KMS-11 (cell line): ENCODE data around the gene CFAP74.
"Not testable (repeated sequence)": the region's sequence is repeated elsewhere in the genome, so short reads cannot be mapped to it uniquely, and the experiment has no call there.

Experiments used
- H2AFZ ChIP-seq: fragments of 200-600 bp; sonication (generic); 2 replicates; pipeline ENCODE4 v1.6.1; 2016; ENCODE audit warnings: antibody characterized with exemption, mixed run types, low read depth
- H3K27ac ChIP-seq: fragments of 200-600 bp; sonication (generic); 2 replicates; pipeline ENCODE4 v1.6.1; 2016; ENCODE audit warnings: mild to moderate bottlenecking, mixed run types
- H3K27me3 ChIP-seq: fragments of 200-600 bp; sonication (generic); 2 replicates; pipeline ENCODE4 v1.6.1; 2017; ENCODE audit warnings: mild to moderate bottlenecking, low read depth, mixed run types, moderate library complexity; ENCODE audit not compliant: insufficient read depth
- H3K36me3 ChIP-seq: fragments of 200-600 bp; sonication (generic); 2 replicates; pipeline ENCODE4 v1.6.1; 2017; ENCODE audit warnings: mild to moderate bottlenecking, mixed run types; ENCODE audit not compliant: insufficient read depth
- H3K4me1 ChIP-seq: fragments of 200-600 bp; sonication (generic); 2 replicates; pipeline ENCODE4 v1.6.1; 2016; ENCODE audit warnings: mild to moderate bottlenecking, low read depth, mixed run types; ENCODE audit not compliant: poor library complexity, severe bottlenecking
- H3K4me2 ChIP-seq: fragments of 200-600 bp; sonication (generic); 2 replicates; pipeline ENCODE4 v1.7.0; 2016; ENCODE audit warnings: mild to moderate bottlenecking, mixed run types
- H3K4me3 ChIP-seq: fragments of 200-600 bp; sonication (generic); IDR thresholded peaks from 2 replicates; pipeline ENCODE4 v1.6.1; 2017; ENCODE audit warnings: low read depth, low read length, mixed read lengths; ENCODE audit not compliant: insufficient read depth
- H3K79me2 ChIP-seq: fragments of 200-600 bp; sonication (generic); 2 replicates; pipeline ENCODE4 v1.6.1; 2016; ENCODE audit warnings: low read depth, mixed run types; ENCODE audit not compliant: insufficient read depth
- H3K9ac ChIP-seq: fragments of 200-600 bp; sonication (generic); 2 replicates; pipeline ENCODE4 v1.6.1; 2016; ENCODE audit warnings: mild to moderate bottlenecking, mixed run types
- H4K20me1 ChIP-seq: fragments of 200-600 bp; sonication (generic); 2 replicates; pipeline ENCODE4 v1.6.1; 2016; ENCODE audit warnings: mild to moderate bottlenecking, mixed run types; ENCODE audit not compliant: insufficient read depth
- TF ChIP-seq, protein P1 (sequence below): fragments of 200-600 bp; sonication (generic); conservative IDR thresholded peaks from 2 replicates; pipeline ENCODE4 v1.6.1; 2017; ENCODE audit warnings: low read depth, mild to moderate bottlenecking, antibody characterized with exemption, low read length, moderate library complexity, mixed read lengths

CFAP74 gene

DNA sequence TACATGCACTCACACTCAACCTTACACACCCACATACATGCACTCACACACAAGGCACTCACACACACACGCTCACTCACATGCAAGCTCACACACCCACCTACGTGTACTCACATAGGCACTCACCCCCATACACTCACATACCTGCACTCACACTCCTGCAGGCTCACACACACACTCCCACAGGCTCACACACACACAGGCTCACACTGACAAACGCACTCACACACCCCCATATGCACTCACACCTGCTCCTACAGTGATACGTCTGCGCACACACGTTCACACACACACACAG, 65.4 kb downstream of the CFAP74 start:
- Histone ChIP-seq H4K20me1 (no peaks in the 10 kb centered on the region), H3K4me2 (no peak overlapping the region), H3K27ac (no peak overlapping the region), H3K36me3 (no peaks in the 10 kb centered on the region), H3K79me2 (no peaks in the 10 kb centered on the region), H3K4me3 (no peak overlapping the region), H3K27me3 (peaks cover 76% of the 10 kb centered on the region), H2AFZ (no peak overlapping the region), H3K9ac (no peak overlapping the region), H3K4me1 (no peaks in the 10 kb centered on the region)
- TF ChIP-seq, protein P1, sequence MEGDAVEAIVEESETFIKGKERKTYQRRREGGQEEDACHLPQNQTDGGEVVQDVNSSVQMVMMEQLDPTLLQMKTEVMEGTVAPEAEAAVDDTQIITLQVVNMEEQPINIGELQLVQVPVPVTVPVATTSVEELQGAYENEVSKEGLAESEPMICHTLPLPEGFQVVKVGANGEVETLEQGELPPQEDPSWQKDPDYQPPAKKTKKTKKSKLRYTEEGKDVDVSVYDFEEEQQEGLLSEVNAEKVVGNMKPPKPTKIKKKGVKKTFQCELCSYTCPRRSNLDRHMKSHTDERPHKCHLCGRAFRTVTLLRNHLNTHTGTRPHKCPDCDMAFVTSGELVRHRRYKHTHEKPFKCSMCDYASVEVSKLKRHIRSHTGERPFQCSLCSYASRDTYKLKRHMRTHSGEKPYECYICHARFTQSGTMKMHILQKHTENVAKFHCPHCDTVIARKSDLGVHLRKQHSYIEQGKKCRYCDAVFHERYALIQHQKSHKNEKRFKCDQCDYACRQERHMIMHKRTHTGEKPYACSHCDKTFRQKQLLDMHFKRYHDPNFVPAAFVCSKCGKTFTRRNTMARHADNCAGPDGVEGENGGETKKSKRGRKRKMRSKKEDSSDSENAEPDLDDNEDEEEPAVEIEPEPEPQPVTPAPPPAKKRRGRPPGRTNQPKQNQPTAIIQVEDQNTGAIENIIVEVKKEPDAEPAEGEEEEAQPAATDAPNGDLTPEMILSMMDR: no peak

DNA sequence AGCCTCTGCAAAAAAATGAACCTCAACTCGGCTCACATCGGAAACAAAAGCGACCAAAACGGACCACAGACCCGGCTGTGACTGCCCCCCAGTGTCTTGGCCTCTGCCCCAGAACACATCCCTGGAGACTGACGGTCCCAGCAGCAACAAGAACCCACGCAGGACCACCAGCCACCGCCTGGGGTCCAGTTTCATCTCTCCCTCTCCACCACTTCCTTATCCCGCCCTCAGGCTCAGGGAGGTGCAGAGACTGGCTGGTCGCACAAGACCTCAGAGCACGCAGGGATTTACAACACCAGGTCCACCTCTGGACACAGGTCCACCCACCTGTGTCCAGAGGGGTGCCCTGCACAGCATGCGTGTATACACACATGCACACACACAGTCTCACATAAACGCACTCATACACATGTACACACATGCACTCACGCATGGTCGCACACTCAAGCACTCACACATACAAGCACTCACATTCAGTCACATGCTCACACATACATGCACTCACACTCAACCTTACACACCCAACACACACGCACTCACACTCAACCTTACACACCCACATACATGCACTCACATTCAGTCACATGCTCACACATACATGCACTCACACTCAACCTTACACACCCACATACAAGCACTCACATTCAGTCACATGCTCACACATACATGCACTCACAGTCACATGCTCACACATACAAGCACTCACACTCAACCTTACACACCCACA, 65.9 kb downstream of the CFAP74 start:
- no peaks in the 10 kb centered on the region for H3K36me3 ChIP-seq
- no peak overlapping the region for H3K4me3 ChIP-seq
- H4K20me1 ChIP-seq: no peaks in the 10 kb centered on the region
- H3K9ac ChIP-seq: no peak overlapping the region
- TF ChIP-seq, protein P1: no peak
- H3K79me2 ChIP-seq: no peaks in the 10 kb centered on the region
- H3K4me1 ChIP-seq: no peaks in the 10 kb centered on the region
- no peak overlapping the region for H3K4me2 ChIP-seq
- H3K27me3 ChIP-seq: peaks cover 75% of the 10 kb centered on the region
- H3K27ac ChIP-seq: no peak overlapping the region
- H2AFZ ChIP-seq: no peak overlapping the region

DNA sequence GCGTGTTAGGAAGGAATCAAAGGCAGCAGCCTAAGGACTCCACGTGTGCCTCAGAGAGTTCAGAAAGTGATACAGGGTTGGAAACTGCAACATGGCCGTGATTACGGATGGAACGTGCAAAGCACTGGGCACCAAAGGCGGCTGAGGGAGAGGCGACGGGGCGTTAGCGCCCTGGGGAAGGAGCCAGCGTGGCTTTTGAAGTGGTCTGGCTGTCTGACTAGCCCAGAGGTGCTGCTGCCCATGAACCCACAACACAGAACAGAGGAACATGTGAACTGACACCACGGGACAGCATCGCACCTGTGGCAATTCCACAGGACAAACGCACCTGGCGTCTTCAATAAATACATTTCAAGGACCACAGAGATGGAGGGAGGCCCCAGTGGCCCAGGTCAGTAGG, 66.5 kb downstream of the CFAP74 start:
- Histone ChIP-seq H3K4me1 (no peaks in the 10 kb centered on the region), H3K9ac (no peak overlapping the region), H3K27ac (no peak overlapping the region), H3K4me3 (no peak overlapping the region), H3K4me2 (no peak overlapping the region), H3K27me3 (peaks cover 75% of the 10 kb centered on the region), H3K79me2 (no peaks in the 10 kb centered on the region), H4K20me1 (no peaks in the 10 kb centered on the region), H3K36me3 (no peaks in the 10 kb centered on the region), H2AFZ (no peak overlapping the region)
- TF ChIP-seq, protein P1: no peak

DNA sequence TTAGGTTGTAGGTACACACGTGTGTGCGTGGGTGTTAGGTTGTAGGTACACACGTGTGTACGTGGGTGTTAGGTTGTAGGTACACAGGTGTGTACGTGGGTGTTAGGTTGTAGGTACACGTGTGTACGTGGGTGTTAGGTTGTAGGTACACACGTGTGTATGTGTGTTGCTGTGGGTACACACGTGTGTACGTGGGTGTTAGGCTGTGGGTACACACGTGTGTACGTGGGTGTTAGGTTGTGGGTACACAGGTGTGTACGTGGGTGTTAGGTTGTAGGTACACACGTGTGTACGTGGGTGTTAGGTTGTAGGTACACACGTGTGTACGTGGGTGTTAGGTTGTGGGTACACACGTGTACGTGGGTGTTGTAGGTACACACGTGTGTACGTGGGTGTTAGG, 68.7 kb downstream of the CFAP74 start:
- not testable (repeated sequence) for H3K27ac ChIP-seq, H4K20me1 ChIP-seq, H3K36me3 ChIP-seq, H3K4me1 ChIP-seq, H2AFZ ChIP-seq, H3K4me2 ChIP-seq, H3K9ac ChIP-seq, H3K4me3 ChIP-seq, H3K79me2 ChIP-seq
- peaks cover 62% of the 10 kb centered on the region for H3K27me3 ChIP-seq

DNA sequence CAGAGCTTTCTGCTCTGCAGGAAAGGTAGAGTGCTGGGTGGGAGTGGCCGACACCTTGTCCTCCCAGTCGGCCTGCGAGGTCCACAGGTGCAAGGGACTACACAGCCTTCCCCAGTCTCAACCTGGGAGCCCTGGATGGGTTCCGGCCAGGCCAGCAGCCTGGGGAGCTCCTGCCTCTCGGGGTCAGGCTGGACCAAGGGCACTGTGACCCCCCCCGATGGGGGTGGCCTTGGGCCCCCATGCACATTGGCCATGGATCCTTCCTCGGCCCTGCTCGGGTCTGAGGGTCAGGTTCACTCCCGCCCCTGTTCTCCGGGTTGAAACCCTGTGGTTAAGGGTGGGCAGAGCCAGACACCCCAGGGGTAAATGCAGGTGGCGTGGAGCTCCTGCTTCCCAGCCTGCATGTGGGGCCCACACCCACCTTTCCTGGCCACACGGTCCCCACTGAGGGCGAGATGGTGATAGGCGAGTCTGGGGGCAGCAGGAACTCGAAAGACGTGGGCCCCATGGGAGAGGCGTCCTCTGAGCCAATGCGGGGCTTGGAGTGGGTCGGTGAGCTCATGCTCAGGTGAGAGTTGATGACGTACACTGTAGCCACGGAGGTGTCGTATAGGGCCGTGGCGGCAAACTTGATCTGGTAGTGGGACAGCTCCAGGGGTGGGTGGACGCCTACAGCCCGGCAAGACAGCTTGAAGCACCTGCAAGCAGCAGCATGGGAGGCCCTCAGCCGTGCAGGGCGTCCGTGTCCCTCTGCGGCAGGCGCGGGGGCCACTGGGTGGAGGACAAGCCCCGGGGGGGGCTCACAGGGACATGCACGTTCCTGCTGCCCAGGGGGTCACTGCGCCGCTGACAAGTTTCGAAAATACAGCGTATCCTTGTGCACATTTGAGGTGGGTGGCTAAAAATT, 73.7 kb downstream of the CFAP74 start:
- H3K4me1 ChIP-seq: no peaks in the 10 kb centered on the region
- no peak overlapping the region for H3K4me2 ChIP-seq
- peaks cover 56% of the 10 kb centered on the region for H3K27me3 ChIP-seq

More for the DNA sequence above, 73.7 kb downstream of the CFAP74 start:
- no peaks in the 10 kb centered on the region for H3K36me3 ChIP-seq
- H4K20me1 ChIP-seq: no peaks in the 10 kb centered on the region
- H3K79me2 ChIP-seq: no peaks in the 10 kb centered on the region
- TF ChIP-seq, protein P1: no peak
- H3K27ac ChIP-seq: no peak overlapping the region
- H3K4me3 ChIP-seq: no peak overlapping the region
- no peak overlapping the region for H3K9ac ChIP-seq
- H2AFZ ChIP-seq: no peak overlapping the region
